ENCODE measurements around the gene TMEM141.
A peak's percentile ranks its signal among the peaks of the same experiment; 100 is the strongest.
"Not testable (repeated sequence)": the region's sequence is repeated elsewhere in the genome, so short reads cannot be mapped to it uniquely, and the experiment has no call there.

The TMEM141 gene

GRCh38 chr9:136773386-136774044 lies 17.6 kb upstream of the TMEM141 start:
- no peak for ATAC-seq
- DNase-seq: peak; percentile 34

DNA sequence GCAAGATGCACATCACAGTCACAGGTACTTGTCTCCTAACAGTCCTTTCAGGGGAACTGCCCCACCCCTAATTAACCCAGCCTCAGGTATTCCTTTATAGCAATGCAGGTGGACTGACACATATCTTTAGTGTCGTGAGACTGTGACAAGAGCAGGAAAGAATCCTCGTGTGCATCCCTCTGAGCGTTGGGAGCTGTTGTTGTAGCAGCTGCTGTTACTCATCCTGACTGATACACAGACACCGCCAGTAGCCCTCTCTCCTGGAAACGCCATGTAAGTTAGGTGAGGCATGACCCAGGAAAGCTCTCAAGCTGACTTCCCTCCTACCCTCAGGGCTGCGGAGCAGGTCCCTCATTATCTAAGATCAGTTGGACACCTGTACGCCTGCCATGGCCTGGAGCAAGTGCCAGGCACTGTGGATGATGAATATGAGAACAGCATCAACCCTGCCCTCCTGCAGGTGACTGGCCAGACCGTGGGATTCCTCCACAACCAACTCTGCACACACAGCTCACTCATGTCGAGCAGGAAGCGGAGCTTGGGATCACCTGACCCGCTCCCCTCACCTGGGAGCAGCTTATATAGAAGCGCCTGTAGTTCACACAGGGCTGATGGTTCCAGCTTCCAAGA lies 16.6 kb upstream of the TMEM141 start:
- ATAC-seq (no peak), DNase-seq (no peak)

- DNase-seq (no peak), ATAC-seq (no peak)
These were observed 16.0 kb upstream of the TMEM141 start for GRCh38 chr9:136775191-136775590.

- ATAC-seq (no peak), DNase-seq (no peak)
These were observed 14.2 kb upstream of the TMEM141 start for GRCh38 chr9:136776947-136777346.

DNA sequence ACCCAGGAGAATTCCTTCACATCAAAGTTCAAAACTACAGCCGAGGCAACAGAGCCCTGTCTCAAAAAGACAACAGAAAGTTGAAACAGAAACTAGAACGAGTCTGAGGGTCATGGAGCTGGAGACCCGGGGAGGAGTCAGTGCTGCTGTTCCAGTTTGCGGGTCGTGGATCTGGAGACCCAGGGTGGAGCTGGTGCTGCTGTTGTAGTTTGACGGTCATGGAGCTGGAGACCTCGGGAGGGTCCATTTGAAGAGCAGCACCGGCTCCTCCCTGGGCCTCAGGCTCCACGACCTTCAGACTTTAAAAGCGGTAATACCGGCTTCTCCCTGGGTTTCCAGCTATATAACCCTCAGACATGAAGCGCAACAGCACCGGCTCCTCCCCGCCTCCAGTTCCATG lies 13.8 kb upstream of the TMEM141 start:
- DNase-seq (no peak), ATAC-seq (no peak)

GRCh38 chr9:136779808-136780207 lies 11.3 kb upstream of the TMEM141 start:
- no peak for DNase-seq
- no peak for ATAC-seq

- no peak for ATAC-seq
- DNase-seq: no peak
These were observed 8.7 kb upstream of the TMEM141 start for GRCh38 chr9:136782452-136782851.

GRCh38 chr9:136784249-136784996 lies 6.7 kb upstream of the TMEM141 start:
- no peak for ATAC-seq
- no peak for DNase-seq

- peak; percentile 23 for ATAC-seq
- DNase-seq: no peak
These were observed 6.2 kb upstream of the TMEM141 start for GRCh38 chr9:136784997-136785361.

DNA sequence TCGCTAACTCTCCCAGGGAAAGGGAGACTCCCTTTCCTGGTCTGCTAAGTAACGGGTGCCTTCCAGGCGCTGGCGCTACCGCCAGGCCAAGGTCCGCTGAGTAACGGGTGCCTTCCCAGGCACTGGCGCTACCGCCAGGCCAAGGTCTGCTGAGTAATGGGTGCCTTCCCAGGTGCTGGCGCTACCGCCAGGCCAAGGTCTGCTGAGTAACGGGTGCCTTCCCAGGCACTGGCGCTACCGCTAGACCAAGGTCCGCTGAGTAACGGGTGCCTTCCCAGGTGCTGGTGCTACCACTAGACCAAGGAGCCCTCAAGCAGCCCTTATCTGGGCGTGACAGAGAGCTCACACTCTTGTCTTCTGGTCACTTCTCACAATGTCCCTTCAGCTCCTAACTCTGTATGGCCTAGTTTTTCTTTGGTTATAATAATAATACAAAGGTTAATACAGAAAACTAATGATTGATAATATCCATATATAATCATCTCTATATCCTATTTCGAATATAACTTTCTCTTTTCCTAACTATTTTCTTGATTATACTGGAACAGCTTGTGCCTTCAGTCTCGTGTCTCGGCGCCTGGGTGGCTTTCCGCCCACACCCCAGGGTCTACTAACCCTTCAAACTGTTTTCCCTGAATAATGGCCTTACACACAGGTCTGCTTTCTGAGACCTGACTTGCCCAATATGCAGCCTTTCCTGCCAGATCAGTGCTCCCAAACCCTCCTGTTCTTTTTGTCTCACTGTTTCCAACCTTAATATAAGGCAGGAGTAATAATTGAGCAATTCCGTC lies 5.4 kb upstream of the TMEM141 start:
- not testable (repeated sequence) for ATAC-seq, DNase-seq

- ATAC-seq (no peak), DNase-seq (no peak)
These were observed 4.7 kb upstream of the TMEM141 start for GRCh38 chr9:136786451-136786850.

- not testable (repeated sequence) for DNase-seq, ATAC-seq
These were observed 4.2 kb upstream of the TMEM141 start for GRCh38 chr9:136786983-136787382.

DNA sequence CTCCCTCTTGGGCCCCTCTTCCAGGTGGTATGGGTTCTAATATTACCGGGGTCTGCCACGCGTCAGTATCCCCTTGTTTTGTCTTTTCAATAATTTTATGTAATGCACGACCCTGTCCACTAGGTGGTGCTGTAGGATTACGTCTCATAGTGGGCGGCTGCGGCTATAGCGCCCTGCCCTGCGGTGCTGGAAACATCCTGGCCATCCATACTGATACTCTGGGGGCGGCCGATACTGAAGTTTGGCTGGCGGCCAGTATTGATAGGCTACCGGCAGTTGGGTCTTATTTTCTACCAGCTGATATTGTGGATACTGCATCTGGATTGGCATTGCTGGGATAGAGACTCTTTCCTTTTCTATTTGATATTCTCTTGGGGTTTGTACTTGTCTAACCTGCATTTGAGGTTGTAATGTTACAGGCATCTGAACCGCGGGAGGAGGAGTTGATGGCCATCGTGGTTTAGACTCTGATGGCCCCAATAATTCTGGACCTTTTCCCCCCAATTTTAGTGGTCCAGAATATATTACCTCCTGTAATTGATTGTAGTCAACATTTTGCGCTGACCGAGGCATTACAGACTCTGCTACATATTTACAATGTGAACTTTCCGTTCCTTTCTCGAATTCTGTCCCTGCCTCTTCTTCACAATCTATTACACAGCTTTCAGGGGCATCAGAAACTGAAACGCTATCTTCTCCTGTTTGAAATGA lies 3.3 kb upstream of the TMEM141 start:
- DNase-seq (peak; percentile 79), ATAC-seq (no peak)

GRCh38 chr9:136788644-136789522 lies 2.3 kb upstream of the TMEM141 start:
- not testable (repeated sequence) for ATAC-seq, DNase-seq

GRCh38 chr9:136789523-136789937 lies 1.6 kb upstream of the TMEM141 start:
- no peak for DNase-seq
- no peak for ATAC-seq

GRCh38 chr9:136791516-136792276 lies 552 bp downstream of the TMEM141 start:
- ATAC-seq (peak; percentile 0), DNase-seq (peak; percentile 73)

GRCh38 chr9:136792321-136793085 lies 1.4 kb downstream of the TMEM141 start:
- no peak for DNase-seq

DNA sequence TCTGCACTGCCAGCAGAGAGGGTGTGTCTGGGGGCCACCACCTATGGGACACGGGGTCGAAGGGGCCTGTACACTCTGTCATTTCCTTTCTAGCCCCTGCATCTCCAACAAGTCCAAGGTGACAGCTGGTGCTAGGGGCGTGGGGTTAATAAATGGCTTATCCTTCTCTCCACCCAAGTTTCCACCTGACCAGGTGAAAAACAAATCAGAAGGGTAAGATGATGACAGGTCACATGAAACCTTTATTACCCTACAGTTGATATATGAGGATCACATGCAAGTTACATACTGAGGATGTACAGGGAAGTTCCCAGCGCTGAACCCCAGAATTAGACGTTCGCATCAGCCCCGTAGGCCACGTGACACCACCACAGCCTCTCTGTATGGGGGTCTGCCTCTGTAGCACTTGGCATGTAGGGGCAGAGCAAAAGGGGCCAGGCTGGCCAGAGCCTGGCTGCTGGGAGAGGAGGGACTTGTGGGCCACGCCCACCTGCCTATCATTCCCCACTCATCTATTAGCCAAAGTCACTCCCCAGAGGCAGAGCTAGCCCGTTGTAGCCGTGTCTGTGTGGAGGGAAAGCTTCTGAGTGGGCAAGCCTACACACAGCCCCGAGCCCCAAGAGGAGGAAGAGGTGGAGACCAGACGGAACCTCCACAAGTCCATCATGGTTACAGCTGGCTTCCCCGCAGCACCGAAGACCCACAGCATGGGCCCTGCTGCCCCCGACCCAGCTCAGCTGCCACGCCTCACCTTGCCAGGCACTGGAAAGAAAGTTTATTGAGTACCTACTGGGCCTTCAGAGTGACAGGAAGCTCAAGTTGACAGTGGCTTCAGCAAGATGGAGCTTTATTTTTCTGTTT lies 2.2 kb downstream of the TMEM141 start:
- no peak for DNase-seq
- no peak for ATAC-seq

More at GRCh38 chr9:136792321-136793085, 1.4 kb downstream of the TMEM141 start:
- no peak for ATAC-seq
